ENCODE results near the gene C8G.

C8G gene

GRCh38 chr9:136994180-136994887 is 49.3 kb downstream of the C8G start:
- H3K27ac ChIP-seq: peak overlapping the region; percentile 93
- CTCF ChIA-PET: interaction anchor here (1.0 to 3.0 kb wide), 2 partner anchors 35 to 40 kb away, joined by 4 to 19 read pairs; partner anchors contain the start of gene ABCA2

GRCh38 chr9:136994888-136995230 is 49.8 kb downstream of the C8G start:
- H3K27ac ChIP-seq: peak overlapping the region; percentile 93
- ChIA-PET CTCF (interaction anchor here (0.7 to 1.5 kb wide), 2 partner anchors 33 to 171 kb away, joined by 3 read pairs; partner anchors contain the start of gene ABCA2), POLR2A (ENCODE audit: low non-redundant PET) (no interaction called here)
- no peak for DNase-seq (ENCODE audit: low spot score)
- no peak for TF ChIP-seq CTCF (conservative IDR thresholded peaks at IDR 0.05; ENCODE audit: low read depth)

More at GRCh38 chr9:136994180-136994887, 49.3 kb downstream of the C8G start:
- no peak for DNase-seq (ENCODE audit: low spot score)
- no peak for TF ChIP-seq CTCF (conservative IDR thresholded peaks at IDR 0.05; ENCODE audit: low read depth)
- POLR2A ChIA-PET (ENCODE audit: low non-redundant PET): no interaction called here

GRCh38 chr9:136995362-136995761 is 50.3 kb downstream of the C8G start:
- no peak for TF ChIP-seq CTCF (conservative IDR thresholded peaks at IDR 0.05; ENCODE audit: low read depth)
- ChIA-PET POLR2A (ENCODE audit: low non-redundant PET) (interaction anchor here (1.3 kb wide), 1 partner anchor 17 kb away, joined by 3 read pairs; no protein-coding TSS in a partner anchor), CTCF (interaction anchor here (0.6 to 2.0 kb wide), 5 partner anchors 33 to 171 kb away, joined by 3 to 9 read pairs (median 3); partner anchors contain the start of gene ABCA2)
- peak overlapping the region; percentile 93 for H3K27ac ChIP-seq
- DNase-seq (ENCODE audit: low spot score): no peak

- ChIA-PET CTCF (interaction anchor here (0.6 to 2.0 kb wide), 6 partner anchors 32 to 172 kb away, joined by 3 to 9 read pairs (median 3); partner anchors contain the start of gene ABCA2), POLR2A (ENCODE audit: low non-redundant PET) (interaction anchor here (1.3 kb wide), 1 partner anchor 17 kb away, joined by 3 read pairs; no protein-coding TSS in a partner anchor)
- DNase-seq (ENCODE audit: low spot score): no peak
- TF ChIP-seq CTCF (conservative IDR thresholded peaks at IDR 0.05; ENCODE audit: low read depth): no peak
- H3K27ac ChIP-seq: peak overlapping the region; percentile 93
Measured at GRCh38 chr9:136995772-136996311, 50.8 kb downstream of the C8G start.
